Gastrocnemius medialis (tissue), 4 donors: ENCODE results near the gene SAMD1.

ENCODE experiments used
- CTCF ChIP-seq, 5 experiments: fragments of 450-650 bp in 3 of 5; fragments of 200-600 bp in 2 of 5; sonication (generic) in 2 of 5; IDR thresholded peaks in 4 of 5; conservative IDR thresholded peaks in 1 of 5; 1 replicate in 4 of 5; 2 replicates in 1 of 5; pipeline ENCODE4 v1.5.1; 2016 to 2019; ENCODE audit warnings: antibody characterized with exemption in 5 of 5, mild to moderate bottlenecking in 3 of 5, moderate library complexity in 3 of 5
- POLR2A ChIP-seq, 2 donors: fragments of 450-650 bp; IDR thresholded peaks; one replicate each; pipeline ENCODE4 v1.6.1; 2017; ENCODE audit warnings: antibody characterized with exemption in 2 of 2, mild to moderate bottlenecking in 2 of 2, moderate library complexity in 2 of 2

- no peak for TF ChIP-seq CTCF (IDR thresholded peaks at IDR 0.05 in 4 of 5, conservative IDR thresholded peaks at IDR 0.05 in 1 of 5)
- TF ChIP-seq POLR2A (IDR thresholded peaks at IDR 0.05), result no peak
Measured at GRCh38 chr19:14101003-14101545, 10.5 kb upstream of the SAMD1 start.
